ENCODE data around the gene EMX1.

The EMX1 gene

GRCh38 chr2:72961036-72961720, 43.9 kb downstream of the EMX1 start:
- no peak for DNase-seq

- DNase-seq, result no peak
Observed at GRCh38 chr2:72961853-72962468, 44.6 kb downstream of the EMX1 start.

GRCh38 chr2:72962911-72963310, 45.6 kb downstream of the EMX1 start:
- DNase-seq, result no peak

- DNase-seq, result no peak
Observed at GRCh38 chr2:72963423-72964145, 46.3 kb downstream of the EMX1 start.

- no peak for DNase-seq
Observed at GRCh38 chr2:72964146-72964525, 46.8 kb downstream of the EMX1 start.

GRCh38 chr2:72965016-72965415, 47.7 kb downstream of the EMX1 start:
- no peak for DNase-seq

GRCh38 chr2:72965770-72966450, 48.6 kb downstream of the EMX1 start:
- DNase-seq, result no peak

- DNase-seq, result no peak
Observed at GRCh38 chr2:72968286-72968685, 51.0 kb downstream of the EMX1 start.

- DNase-seq, result no peak
Observed at GRCh38 chr2:72969706-72970105, 52.4 kb downstream of the EMX1 start.

GRCh38 chr2:72971036-72971435, 53.7 kb downstream of the EMX1 start:
- DNase-seq, result no peak

- no peak for DNase-seq
Observed at GRCh38 chr2:72972352-72973136, 55.2 kb downstream of the EMX1 start.

- DNase-seq, result no peak
Observed at GRCh38 chr2:72973137-72973535, 55.8 kb downstream of the EMX1 start.

- DNase-seq, result peak; percentile 33 to 47
Observed at GRCh38 chr2:72973566-72974435, 56.5 kb downstream of the EMX1 start.

- no peak for DNase-seq
Observed at GRCh38 chr2:72974436-72974754, 57.1 kb downstream of the EMX1 start.

- DNase-seq, result no peak
Observed at GRCh38 chr2:72975017-72975416, 57.7 kb downstream of the EMX1 start.

GRCh38 chr2:72979896-72980295, 62.6 kb downstream of the EMX1 start:
- no peak for DNase-seq

GRCh38 chr2:72980535-72981217, 63.4 kb downstream of the EMX1 start:
- no peak for DNase-seq

- no peak for DNase-seq
Observed at GRCh38 chr2:72981536-72981935, 64.2 kb downstream of the EMX1 start.

GRCh38 chr2:72982219-72982618, 64.9 kb downstream of the EMX1 start:
- DNase-seq, result no peak

- no peak for DNase-seq
Observed at GRCh38 chr2:72982781-72983499, 65.6 kb downstream of the EMX1 start.

All from activated CD4-positive, alpha-beta T cell treated with anti-CD3 and anti-CD28 coated beads, Interleukin-2, amount 50 U/mL, for 48 hours (primary cell).